ENCODE measurements around the gene FHIP1A.

The FHIP1A gene

GRCh38 chr4:151417766-151418376 is 8.9 kb downstream of the FHIP1A start:
- DNase-seq (ENCODE audit: low spot score) = no peak

GRCh38 chr4:151418385-151418784 is 9.4 kb downstream of the FHIP1A start:
- no peak for DNase-seq (ENCODE audit: low spot score)

- DNase-seq (ENCODE audit: low spot score) = no peak
These were observed 9.9 kb downstream of the FHIP1A start for GRCh38 chr4:151418856-151419255.

- no peak for DNase-seq (ENCODE audit: low spot score)
These were observed 11.4 kb downstream of the FHIP1A start for GRCh38 chr4:151420250-151420807.

GRCh38 chr4:151422854-151423253 is 13.9 kb downstream of the FHIP1A start:
- DNase-seq (ENCODE audit: low spot score) = no peak

- no peak for DNase-seq (ENCODE audit: low spot score)
These were observed 17.5 kb downstream of the FHIP1A start for GRCh38 chr4:151426513-151426912.

GRCh38 chr4:151427266-151427665 is 18.3 kb downstream of the FHIP1A start:
- DNase-seq (ENCODE audit: low spot score) = no peak

- DNase-seq (ENCODE audit: low spot score) = no peak
These were observed 19.4 kb downstream of the FHIP1A start for GRCh38 chr4:151428346-151428745.

GRCh38 chr4:151429957-151430570 is 21.1 kb downstream of the FHIP1A start:
- DNase-seq (ENCODE audit: low spot score) = no peak

- DNase-seq (ENCODE audit: low spot score) = no peak
These were observed 21.9 kb downstream of the FHIP1A start for GRCh38 chr4:151430740-151431457.

GRCh38 chr4:151431728-151432127 is 22.8 kb downstream of the FHIP1A start:
- DNase-seq (ENCODE audit: low spot score) = no peak

GRCh38 chr4:151432654-151433053 is 23.7 kb downstream of the FHIP1A start:
- no peak for DNase-seq (ENCODE audit: low spot score)

- no peak for DNase-seq (ENCODE audit: low spot score)
These were observed 25.3 kb downstream of the FHIP1A start for GRCh38 chr4:151434183-151434860.

- no peak for DNase-seq (ENCODE audit: low spot score)
These were observed 27.1 kb downstream of the FHIP1A start for GRCh38 chr4:151436093-151436518.

GRCh38 chr4:151437505-151437904 is 28.5 kb downstream of the FHIP1A start:
- DNase-seq (ENCODE audit: low spot score) = no peak

- no peak for DNase-seq (ENCODE audit: low spot score)
These were observed 29.2 kb downstream of the FHIP1A start for GRCh38 chr4:151438154-151438553.

- no peak for DNase-seq (ENCODE audit: low spot score)
These were observed 30.3 kb downstream of the FHIP1A start for GRCh38 chr4:151439320-151439719.

- DNase-seq (ENCODE audit: low spot score) = no peak
These were observed 33.0 kb downstream of the FHIP1A start for GRCh38 chr4:151442002-151442401.

- no peak for DNase-seq (ENCODE audit: low spot score)
These were observed 34.3 kb downstream of the FHIP1A start for GRCh38 chr4:151443247-151443646.

- no peak for DNase-seq (ENCODE audit: low spot score)
These were observed 34.8 kb downstream of the FHIP1A start for GRCh38 chr4:151443752-151444151.

GRCh38 chr4:151446208-151446607 is 37.2 kb downstream of the FHIP1A start:
- no peak for DNase-seq (ENCODE audit: low spot score)

GRCh38 chr4:151454513-151454912 is 45.5 kb downstream of the FHIP1A start:
- no peak for DNase-seq (ENCODE audit: low spot score)
